GM21367 (cell line): Measurements from ENCODE around the gene NOP9.

ENCODE experiments used
- ATAC-seq: cut with Tn5 transposase; IDR thresholded peaks from one replicate; pipeline ENCODE4 v1.9.1; 2021; ENCODE audit not compliant: unreplicated experiment

The NOP9 gene

GRCh38 chr14:24299255-24300191, at the start of gene NOP9, which contains the start of gene DHRS1:
Gene NOP9, plus strand, starts transcription at chr14:24299850. Its CDS starts 105 bp downstream, at chr14:24299955.
Gene DHRS1, minus strand, starts transcription at chr14:24299780. Its CDS starts 674 bp downstream, at chr14:24299106.
- ATAC-seq = peak; percentile 57

GRCh38 chr14:24250354-24250753, 49.3 kb upstream of the NOP9 start:
- no peak for ATAC-seq

- ATAC-seq = no peak
These were observed 47.8 kb upstream of the NOP9 start for GRCh38 chr14:24251880-24252288.

- ATAC-seq = no peak
These were observed 47.1 kb upstream of the NOP9 start for GRCh38 chr14:24252289-24253124.

GRCh38 chr14:24253936-24254335, 45.7 kb upstream of the NOP9 start:
- no peak for ATAC-seq

GRCh38 chr14:24254630-24255392, 44.8 kb upstream of the NOP9 start:
- ATAC-seq = no peak

- no peak for ATAC-seq
These were observed 44.2 kb upstream of the NOP9 start for GRCh38 chr14:24255438-24255837.

GRCh38 chr14:24255931-24256711, 43.5 kb upstream of the NOP9 start:
- ATAC-seq = no peak

GRCh38 chr14:24256960-24257359, 42.7 kb upstream of the NOP9 start:
- no peak for ATAC-seq

- no peak for ATAC-seq
These were observed 41.5 kb upstream of the NOP9 start for GRCh38 chr14:24258119-24258518.

GRCh38 chr14:24258548-24259265, 40.9 kb upstream of the NOP9 start:
- ATAC-seq = no peak

GRCh38 chr14:24259282-24260025, 40.2 kb upstream of the NOP9 start:
- no peak for ATAC-seq

- no peak for ATAC-seq
These were observed 39.4 kb upstream of the NOP9 start for GRCh38 chr14:24260026-24260779.

GRCh38 chr14:24260780-24261157, 38.9 kb upstream of the NOP9 start:
- ATAC-seq = no peak

- no peak for ATAC-seq
These were observed 38.2 kb upstream of the NOP9 start for GRCh38 chr14:24261256-24261968.

- ATAC-seq = no peak
These were observed 37.7 kb upstream of the NOP9 start for GRCh38 chr14:24261969-24262327.
